CD4-positive, alpha-beta T cell treated with Interleukin-17A for 4 hours (primary cell): ENCODE data around the gene GRIA1.
"Not testable (repeated sequence)": the region's sequence is repeated elsewhere in the genome, so short reads cannot be mapped to it uniquely, and the experiment has no call there.

Experiments used
- DNase-seq: peaks from one replicate; pipeline ENCODE4 v3.0.0-alpha.2; 2020; ENCODE audit warnings: mixed read lengths

The GRIA1 gene

DNA sequence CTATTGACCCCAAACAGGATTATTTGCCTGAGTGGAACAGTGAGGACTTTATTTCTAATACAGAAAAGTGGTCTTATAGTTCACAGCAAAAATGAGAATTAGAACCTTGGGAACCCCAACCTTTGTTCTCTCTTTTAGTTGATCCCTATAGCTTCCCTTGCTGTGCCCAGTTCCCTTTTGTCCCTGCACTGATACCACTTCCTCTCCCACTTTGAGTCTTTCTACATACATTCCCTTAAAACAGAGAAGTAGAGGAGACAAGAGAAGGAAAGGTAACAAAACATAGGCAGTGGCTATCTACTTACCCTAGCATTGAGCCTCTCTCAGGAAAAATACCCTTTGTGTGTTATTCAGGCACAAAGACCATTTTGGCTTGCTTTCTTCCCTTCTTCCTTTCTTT is 301.8 kb downstream of the GRIA1 start:
- DNase-seq: no peak

- no peak for DNase-seq
Observed at GRCh38 chr5:153793699-153794098, 303.2 kb downstream of the GRIA1 start.

- no peak for DNase-seq
Observed at GRCh38 chr5:153794327-153794726, 303.9 kb downstream of the GRIA1 start.

- no peak for DNase-seq
Observed at GRCh38 chr5:153796527-153796926, 306.1 kb downstream of the GRIA1 start.

DNA sequence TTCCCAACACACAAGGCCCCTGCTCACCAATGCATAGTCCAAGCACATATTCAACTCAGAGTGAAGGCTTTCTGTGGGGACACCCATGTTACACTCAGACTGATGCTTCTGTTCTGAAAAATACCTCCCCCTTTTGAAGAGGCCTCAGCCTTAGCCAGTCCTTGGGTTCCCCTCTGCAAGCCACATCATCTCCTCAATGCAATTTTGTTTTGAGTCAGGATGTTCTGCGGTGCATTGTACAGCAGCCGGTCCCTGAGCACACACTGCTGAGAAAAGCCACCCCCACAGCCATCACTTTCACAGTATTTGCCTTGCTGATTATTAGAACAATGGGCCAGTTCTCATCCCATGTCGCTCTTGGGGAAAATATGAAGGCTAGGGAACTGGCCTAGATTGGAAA is 307.0 kb downstream of the GRIA1 start:
- no peak for DNase-seq

GRCh38 chr5:153798830-153799229 is 308.4 kb downstream of the GRIA1 start:
- no peak for DNase-seq

GRCh38 chr5:153799466-153799865 is 309.0 kb downstream of the GRIA1 start:
- DNase-seq: no peak

DNA sequence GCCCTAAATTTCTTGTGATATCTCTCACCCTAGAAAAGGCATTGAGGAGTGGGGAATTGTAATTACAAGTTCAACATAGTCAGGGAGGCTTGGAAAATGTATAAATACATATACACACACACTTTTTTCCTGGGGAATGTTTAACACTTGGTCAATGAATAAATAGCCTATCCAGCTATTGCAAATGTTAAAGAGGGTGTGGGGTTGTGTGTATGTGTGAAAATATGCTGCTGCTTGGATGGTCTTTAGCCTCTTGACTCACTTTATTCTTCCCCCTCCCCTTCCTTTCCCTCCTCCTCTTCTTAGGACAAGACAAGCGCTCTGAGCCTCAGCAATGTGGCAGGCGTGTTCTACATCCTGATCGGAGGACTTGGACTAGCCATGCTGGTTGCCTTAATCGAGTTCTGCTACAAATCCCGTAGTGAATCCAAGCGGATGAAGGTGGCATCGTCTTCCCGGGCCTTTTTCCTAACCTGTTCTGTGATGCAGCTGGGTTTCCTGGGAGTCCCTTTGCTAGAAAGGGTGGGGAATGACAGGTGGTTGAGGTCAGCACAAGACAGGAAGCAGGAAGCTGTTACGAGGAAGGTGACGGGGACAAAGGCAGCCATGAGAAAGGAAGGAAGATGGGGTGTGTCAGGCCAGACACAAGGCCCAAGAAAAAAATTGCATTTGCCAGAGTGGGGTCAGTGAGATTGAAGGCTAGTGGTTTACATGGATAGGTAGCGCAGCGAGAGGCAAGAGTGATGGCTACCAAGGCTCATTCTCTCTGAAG is 311.8 kb downstream of the GRIA1 start:
- no peak for DNase-seq

DNA sequence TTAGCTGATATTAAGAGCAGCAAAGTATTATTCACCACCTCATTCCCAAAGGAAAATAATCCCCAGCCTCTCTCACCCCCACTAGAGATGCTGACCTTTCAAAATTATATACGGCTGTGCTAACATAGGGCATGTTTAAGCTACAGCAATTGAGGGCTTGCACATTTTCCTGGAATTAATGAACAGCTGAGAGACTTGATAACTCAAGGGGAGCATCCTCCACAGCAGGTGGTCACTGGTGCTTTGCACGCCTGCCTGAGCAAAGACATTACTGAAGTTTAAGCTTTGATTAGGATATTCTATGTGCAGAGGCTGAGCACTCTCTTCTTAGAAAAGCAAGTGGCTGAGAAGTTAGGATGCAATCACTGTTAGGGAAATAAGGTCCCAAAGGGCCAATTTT is 317.3 kb downstream of the GRIA1 start:
- no peak for DNase-seq

DNA sequence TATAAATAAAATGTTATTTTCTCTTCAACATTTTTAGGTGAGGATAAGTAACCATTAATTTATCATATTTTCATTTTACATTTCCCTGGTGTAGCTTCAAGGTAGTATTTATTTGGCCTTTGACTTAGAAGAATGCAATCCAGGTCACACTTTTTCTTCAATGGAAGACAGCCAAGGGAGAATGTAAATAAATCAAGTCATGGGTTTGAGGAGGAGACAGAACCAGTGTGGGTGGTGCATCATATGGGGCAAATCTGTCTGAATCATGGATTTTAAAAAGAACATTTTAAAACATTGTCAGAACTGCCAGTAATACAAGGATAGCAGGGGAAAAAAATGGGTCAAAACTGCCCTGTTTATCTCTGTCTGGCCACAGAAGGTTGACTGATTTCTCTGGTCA is 318.7 kb downstream of the GRIA1 start:
- no peak for DNase-seq

GRCh38 chr5:153813901-153814300 is 323.4 kb downstream of the GRIA1 start:
- no peak for DNase-seq

- DNase-seq: no peak
Observed at GRCh38 chr5:153816870-153817269, 326.4 kb downstream of the GRIA1 start.

- no peak for DNase-seq
Observed at GRCh38 chr5:153818626-153819025, 328.2 kb downstream of the GRIA1 start.

GRCh38 chr5:153823036-153823435 is 332.6 kb downstream of the GRIA1 start:
- DNase-seq: no peak

- DNase-seq: no peak
Observed at GRCh38 chr5:153824909-153825308, 334.4 kb downstream of the GRIA1 start.

DNA sequence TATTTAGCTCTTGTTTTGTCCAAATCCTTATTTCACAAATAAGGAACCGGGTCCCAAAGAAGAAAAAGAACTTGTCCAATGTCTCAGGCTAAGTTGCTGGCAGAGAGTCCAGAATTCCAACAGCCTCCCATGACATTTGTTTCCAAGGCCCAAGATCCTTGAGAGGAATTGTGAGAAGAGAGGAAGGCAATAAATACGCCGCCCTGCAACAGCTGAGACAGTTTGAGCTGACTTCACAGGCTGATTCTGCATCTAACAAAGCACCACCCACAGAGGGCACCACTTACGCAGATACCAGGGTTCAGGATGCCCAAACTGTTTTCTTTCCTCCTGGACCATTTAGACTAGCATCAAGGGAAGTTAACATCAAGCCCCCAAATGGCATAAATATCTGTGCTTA is 336.9 kb downstream of the GRIA1 start:
- DNase-seq: no peak

DNA sequence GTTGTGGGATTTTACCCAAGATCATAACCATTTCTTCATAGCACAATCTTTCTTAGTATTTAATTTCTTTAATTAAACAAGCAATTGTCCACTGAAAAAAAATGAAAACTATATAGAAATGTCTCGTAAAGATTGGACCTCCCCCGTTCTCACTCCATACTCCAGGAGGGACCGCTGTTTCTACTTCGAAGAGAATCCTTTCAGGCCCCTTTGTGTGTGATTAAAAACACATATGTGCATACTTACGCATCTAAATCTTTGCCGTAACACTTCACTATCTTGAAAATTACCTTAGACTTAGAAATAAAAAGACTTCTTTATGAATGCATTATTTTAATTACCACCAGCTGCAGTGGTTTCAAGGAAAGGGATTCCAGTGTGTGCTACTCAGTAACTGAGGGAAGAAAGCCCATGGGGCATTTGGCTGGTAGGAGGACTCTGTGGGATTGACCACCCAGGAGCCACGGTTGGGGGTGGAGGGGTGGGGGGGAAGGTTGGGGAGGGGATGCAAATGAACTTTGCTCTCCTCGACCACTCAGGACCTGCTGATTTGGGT is 339.1 kb downstream of the GRIA1 start:
- DNase-seq: no peak

GRCh38 chr5:153831973-153832372 is 341.5 kb downstream of the GRIA1 start:
- DNase-seq: no peak

DNA sequence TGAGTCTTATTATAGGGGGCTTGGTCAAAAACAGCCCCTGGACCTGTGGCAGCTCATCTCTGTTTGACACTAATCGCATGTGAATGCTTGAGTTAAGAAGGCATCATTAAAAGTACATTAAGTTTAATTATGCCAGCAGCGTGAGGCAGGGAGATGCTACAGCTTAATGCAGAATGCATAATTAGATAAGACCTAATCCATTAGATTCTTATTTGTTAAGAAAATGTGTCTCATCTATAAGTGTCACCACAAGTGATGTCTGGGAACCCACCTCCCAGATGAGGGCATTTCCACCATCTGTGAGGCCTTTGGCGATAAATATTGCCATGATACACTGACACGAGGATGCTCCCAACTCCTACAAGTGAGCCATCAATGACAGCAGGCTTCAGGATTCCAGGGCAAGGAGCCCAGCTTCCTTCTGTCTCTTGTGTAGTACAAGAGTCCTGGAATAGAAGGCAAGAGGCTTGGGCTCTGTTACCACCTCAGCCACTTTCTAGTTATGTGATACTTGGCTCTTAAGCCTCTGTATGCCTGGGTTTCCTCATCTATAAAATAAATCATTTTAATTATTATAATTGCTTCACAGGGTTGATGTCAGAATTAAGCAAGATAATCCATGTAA is 345.5 kb downstream of the GRIA1 start:
- DNase-seq: no peak

GRCh38 chr5:153849303-153850113 is 359.0 kb downstream of the GRIA1 start:
- DNase-seq: not testable (repeated sequence)

DNA sequence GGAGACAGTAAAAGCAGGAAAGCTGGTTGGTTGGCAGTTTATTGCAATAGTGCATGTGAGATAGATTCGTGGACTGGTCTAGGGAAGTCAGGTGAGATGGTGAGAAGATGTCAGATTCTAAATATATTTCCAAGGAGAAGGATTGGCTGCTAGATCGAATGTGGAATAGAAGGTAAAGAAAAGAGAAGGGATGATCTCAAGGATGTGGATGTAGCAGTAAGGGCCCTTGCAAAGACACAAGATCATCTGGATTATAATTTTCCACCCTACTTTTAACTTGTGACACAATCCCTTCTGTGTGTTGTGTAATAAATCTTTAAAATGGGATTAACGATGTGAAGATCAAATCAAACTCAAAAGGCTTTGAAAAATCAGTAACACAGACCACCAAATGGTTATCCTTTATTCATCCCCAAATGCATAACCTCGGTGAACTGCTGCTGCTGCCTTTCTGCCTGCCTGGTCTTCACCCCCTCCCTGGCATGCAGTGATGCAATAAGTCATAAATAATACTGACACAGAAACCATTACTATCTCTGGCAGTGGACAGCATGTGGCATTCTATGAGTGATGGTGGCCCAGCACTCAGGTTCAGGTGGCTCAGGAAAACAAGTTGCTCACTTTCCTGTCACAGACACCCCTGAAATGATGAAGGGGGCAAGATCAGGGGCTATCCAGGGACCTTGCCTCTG is 369.9 kb downstream of the GRIA1 start:
- no peak for DNase-seq

DNA sequence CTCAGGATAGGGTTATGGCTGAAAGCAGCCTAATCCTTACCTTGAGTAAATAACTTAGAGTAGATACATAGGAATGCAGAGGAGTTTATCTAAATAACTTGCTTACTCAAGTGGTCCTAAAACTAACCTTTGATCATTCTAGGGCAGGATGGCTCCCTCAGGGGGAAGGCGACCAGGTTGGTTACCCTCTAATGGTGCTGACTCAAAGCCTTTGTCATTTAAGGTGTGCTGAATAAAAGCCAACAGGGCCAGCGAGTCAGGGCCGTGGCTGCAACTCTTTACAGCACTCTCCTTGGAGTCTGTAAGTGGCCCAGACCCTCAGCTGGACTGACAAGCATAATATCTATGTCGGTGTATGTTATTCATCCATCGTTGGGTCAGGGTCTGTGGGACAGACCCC is 372.4 kb downstream of the GRIA1 start:
- DNase-seq: not testable (repeated sequence)
